Measurements from ENCODE around the gene CCDC87.
"Not testable (repeated sequence)": the region's sequence is repeated elsewhere in the genome, so short reads cannot be mapped to it uniquely, and the experiment has no call there.

Gene CCDC87, protein sequence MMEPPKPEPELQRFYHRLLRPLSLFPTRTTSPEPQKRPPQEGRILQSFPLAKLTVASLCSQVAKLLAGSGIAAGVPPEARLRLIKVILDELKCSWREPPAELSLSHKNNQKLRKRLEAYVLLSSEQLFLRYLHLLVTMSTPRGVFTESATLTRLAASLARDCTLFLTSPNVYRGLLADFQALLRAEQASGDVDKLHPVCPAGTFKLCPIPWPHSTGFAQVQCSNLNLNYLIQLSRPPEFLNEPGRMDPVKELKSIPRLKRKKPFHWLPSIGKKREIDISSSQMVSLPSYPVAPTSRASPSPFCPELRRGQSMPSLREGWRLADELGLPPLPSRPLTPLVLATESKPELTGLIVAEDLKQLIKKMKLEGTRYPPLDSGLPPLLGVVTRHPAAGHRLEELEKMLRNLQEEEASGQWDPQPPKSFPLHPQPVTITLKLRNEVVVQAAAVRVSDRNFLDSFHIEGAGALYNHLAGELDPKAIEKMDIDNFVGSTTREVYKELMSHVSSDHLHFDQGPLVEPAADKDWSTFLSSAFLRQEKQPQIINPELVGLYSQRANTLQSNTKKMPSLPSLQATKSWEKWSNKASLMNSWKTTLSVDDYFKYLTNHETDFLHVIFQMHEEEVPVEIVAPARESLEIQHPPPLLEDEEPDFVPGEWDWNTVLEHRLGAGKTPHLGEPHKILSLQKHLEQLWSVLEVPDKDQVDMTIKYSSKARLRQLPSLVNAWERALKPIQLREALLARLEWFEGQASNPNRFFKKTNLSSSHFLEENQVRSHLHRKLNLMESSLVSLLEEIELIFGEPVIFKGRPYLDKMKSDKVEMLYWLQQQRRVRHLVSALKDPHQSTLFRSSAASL

DNA sequence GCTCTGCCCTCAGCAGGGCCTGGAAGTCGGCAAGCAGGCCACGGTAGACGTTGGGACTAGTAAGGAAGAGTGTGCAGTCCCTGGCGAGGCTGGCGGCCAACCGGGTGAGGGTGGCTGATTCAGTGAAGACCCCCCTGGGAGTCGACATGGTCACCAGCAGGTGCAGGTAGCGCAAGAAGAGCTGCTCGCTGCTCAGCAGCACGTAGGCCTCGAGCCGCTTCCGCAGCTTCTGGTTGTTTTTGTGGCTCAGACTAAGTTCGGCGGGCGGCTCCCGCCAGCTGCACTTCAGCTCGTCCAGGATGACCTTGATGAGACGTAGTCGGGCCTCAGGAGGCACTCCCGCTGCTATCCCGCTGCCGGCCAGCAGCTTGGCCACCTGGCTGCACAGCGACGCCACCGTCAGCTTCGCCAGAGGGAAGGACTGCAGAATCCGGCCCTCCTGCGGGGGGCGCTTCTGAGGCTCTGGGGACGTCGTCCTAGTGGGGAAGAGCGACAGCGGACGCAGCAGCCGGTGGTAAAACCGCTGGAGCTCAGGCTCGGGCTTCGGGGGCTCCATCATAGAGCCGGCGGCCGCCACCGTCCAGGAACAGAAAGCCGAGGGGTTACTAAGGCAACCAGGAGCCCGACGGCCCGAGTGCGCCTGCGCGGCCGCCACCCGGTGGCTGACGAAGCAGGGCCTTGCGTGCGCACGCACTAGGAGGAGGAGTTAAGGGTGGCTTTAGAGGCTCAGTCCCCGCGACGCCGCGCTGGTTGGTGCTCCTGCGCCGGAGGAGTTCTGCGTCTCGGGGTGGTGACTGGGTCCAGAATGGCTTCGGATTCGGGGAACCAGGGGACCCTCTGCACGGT lies at the start of gene CCDC87, which contains the start of gene CCS:
Gene CCDC87, minus strand, starts transcription at position 607 of the 846 bp plus-strand sequence. Its CDS starts 48 bp downstream, at position 559.
Gene CCS, plus strand, starts transcription at position 729 of the 846 bp plus-strand sequence. Its CDS starts 77 bp downstream, at position 806.
- Histone ChIP-seq H3K4me3 (ENCODE audit: low read depth, low read length) (peak within 1 kb of the TSS; percentile 77), H3K9me3 (ENCODE audit: control insufficient read depth, insufficient read depth, low read depth, low read length) (peaks cover 7% of the 10 kb centered on the region; the same call in 1 of the 2 replicates), H3K27me3 (ENCODE audit: control insufficient read depth, insufficient read depth, low read length) (0 out of 2 replicates have a peak, but pooled peaks cover 3% of the 10 kb centered on the region), H3K4me1 (ENCODE audit: control insufficient read depth, insufficient read depth, low read length) (peaks cover 14% of the 10 kb centered on the region), H3K36me3 (ENCODE audit: control insufficient read depth, insufficient read depth, low read length) (peaks cover 6% of the 10 kb centered on the region), H3K9ac (ENCODE audit: low read length) (peak within 1 kb of the TSS; percentile 81), H3K27ac (ENCODE audit: low read depth, low read length) (no peak within 1 kb of the TSS)

- Histone ChIP-seq H3K27me3 (ENCODE audit: control insufficient read depth, insufficient read depth, low read length) (no peaks in the 10 kb centered on the region), H3K27ac (ENCODE audit: low read depth, low read length) (no peak overlapping the region), H3K36me3 (ENCODE audit: control insufficient read depth, insufficient read depth, low read length) (peaks cover 79% of the 10 kb centered on the region), H3K9ac (ENCODE audit: low read length) (no peak overlapping the region), H3K9me3 (ENCODE audit: control insufficient read depth, insufficient read depth, low read depth, low read length) (no peaks in the 10 kb centered on the region), H3K4me1 (ENCODE audit: control insufficient read depth, insufficient read depth, low read length) (peaks cover 47% of the 10 kb centered on the region), H3K4me3 (ENCODE audit: low read depth, low read length) (peak overlapping the region; percentile 89)
Measured at GRCh38 chr11:66641834-66642233, 49.0 kb upstream of the CCDC87 start.

DNA sequence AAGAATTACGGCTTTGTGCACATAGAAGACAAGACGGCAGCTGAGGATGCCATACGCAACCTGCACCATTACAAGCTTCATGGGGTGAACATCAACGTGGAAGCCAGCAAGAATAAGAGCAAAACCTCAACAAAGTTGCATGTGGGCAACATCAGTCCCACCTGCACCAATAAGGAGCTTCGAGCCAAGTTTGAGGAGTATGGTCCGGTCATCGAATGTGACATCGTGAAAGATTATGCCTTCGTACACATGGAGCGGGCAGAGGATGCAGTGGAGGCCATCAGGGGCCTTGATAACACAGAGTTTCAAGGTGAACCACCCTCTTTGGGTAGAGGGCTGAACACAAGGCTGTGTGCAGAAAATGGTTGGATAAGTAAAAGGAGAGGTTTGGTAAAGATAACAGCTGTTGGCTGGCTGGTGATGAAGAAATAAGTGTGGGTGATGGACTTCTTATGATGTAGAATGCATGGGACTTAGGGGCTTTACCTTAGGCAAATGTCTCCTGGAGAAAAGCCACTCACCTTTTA lies 47.0 kb upstream of the CCDC87 start:
- not testable (repeated sequence) for H3K9ac ChIP-seq (ENCODE audit: low read length); H3K27me3 ChIP-seq (ENCODE audit: control insufficient read depth, insufficient read depth, low read length); H3K9me3 ChIP-seq (ENCODE audit: control insufficient read depth, insufficient read depth, low read depth, low read length); H3K27ac ChIP-seq (ENCODE audit: low read depth, low read length)
- Histone ChIP-seq H3K4me3 (ENCODE audit: low read depth, low read length) (peak overlapping the region; percentile 89), H3K4me1 (ENCODE audit: control insufficient read depth, insufficient read depth, low read length) (peaks cover 47% of the 10 kb centered on the region), H3K36me3 (ENCODE audit: control insufficient read depth, insufficient read depth, low read length) (peaks cover 66% of the 10 kb centered on the region)

GRCh38 chr11:66639066-66639813 lies 46.4 kb upstream of the CCDC87 start:
- peak overlapping the region; percentile 89 for H3K4me3 ChIP-seq (ENCODE audit: low read depth, low read length)
- H3K27ac ChIP-seq (ENCODE audit: low read depth, low read length) = peak overlapping the region; percentile 91
- peak overlapping the region; percentile 98 for H3K9ac ChIP-seq (ENCODE audit: low read length)
- peaks cover 47% of the 10 kb centered on the region for H3K4me1 ChIP-seq (ENCODE audit: control insufficient read depth, insufficient read depth, low read length)
- no peaks in the 10 kb centered on the region for H3K27me3 ChIP-seq (ENCODE audit: control insufficient read depth, insufficient read depth, low read length)
- peaks cover 65% of the 10 kb centered on the region for H3K36me3 ChIP-seq (ENCODE audit: control insufficient read depth, insufficient read depth, low read length)
- H3K9me3 ChIP-seq (ENCODE audit: control insufficient read depth, insufficient read depth, low read depth, low read length) = no peaks in the 10 kb centered on the region

GRCh38 chr11:66638177-66639065 lies 45.6 kb upstream of the CCDC87 start, which contains the start of gene RBM4:
Gene RBM4, plus strand, starts transcription at chr11:66638703. Its CDS starts 1,009 bp downstream, at chr11:66639712.
- Histone ChIP-seq H3K9me3 (ENCODE audit: control insufficient read depth, insufficient read depth, low read depth, low read length) (no peaks in the 10 kb centered on the region), H3K4me1 (ENCODE audit: control insufficient read depth, insufficient read depth, low read length) (peaks cover 41% of the 10 kb centered on the region), H3K36me3 (ENCODE audit: control insufficient read depth, insufficient read depth, low read length) (peaks cover 60% of the 10 kb centered on the region), H3K4me3 (ENCODE audit: low read depth, low read length) (peak within 1 kb of the TSS; percentile 89), H3K27ac (ENCODE audit: low read depth, low read length) (peak within 1 kb of the TSS; percentile 91), H3K27me3 (ENCODE audit: control insufficient read depth, insufficient read depth, low read length) (no peaks in the 10 kb centered on the region), H3K9ac (ENCODE audit: low read length) (peak within 1 kb of the TSS; percentile 98)

GRCh38 chr11:66637557-66638176 lies 44.8 kb upstream of the CCDC87 start:
- peak overlapping the region; percentile 84 for H3K9ac ChIP-seq (ENCODE audit: low read length)
- H3K4me3 ChIP-seq (ENCODE audit: low read depth, low read length) = peak overlapping the region; percentile 59
- no peaks in the 10 kb centered on the region for H3K27me3 ChIP-seq (ENCODE audit: control insufficient read depth, insufficient read depth, low read length)
- peak overlapping the region; percentile 74 for H3K27ac ChIP-seq (ENCODE audit: low read depth, low read length)
- peaks cover 39% of the 10 kb centered on the region for H3K4me1 ChIP-seq (ENCODE audit: control insufficient read depth, insufficient read depth, low read length)
- H3K9me3 ChIP-seq (ENCODE audit: control insufficient read depth, insufficient read depth, low read depth, low read length) = no peaks in the 10 kb centered on the region
- peaks cover 60% of the 10 kb centered on the region for H3K36me3 ChIP-seq (ENCODE audit: control insufficient read depth, insufficient read depth, low read length)

- Histone ChIP-seq H3K9ac (ENCODE audit: low read length) (no peak overlapping the region), H3K27me3 (ENCODE audit: control insufficient read depth, insufficient read depth, low read length) (no peaks in the 10 kb centered on the region), H3K36me3 (ENCODE audit: control insufficient read depth, insufficient read depth, low read length) (peaks cover 58% of the 10 kb centered on the region), H3K27ac (ENCODE audit: low read depth, low read length) (no peak overlapping the region), H3K9me3 (ENCODE audit: control insufficient read depth, insufficient read depth, low read depth, low read length) (no peaks in the 10 kb centered on the region), H3K4me3 (ENCODE audit: low read depth, low read length) (no peak overlapping the region), H3K4me1 (ENCODE audit: control insufficient read depth, insufficient read depth, low read length) (peaks cover 29% of the 10 kb centered on the region)
Measured at GRCh38 chr11:66636411-66636810, 43.5 kb upstream of the CCDC87 start.

GRCh38 chr11:66632952-66633351 lies 40.1 kb upstream of the CCDC87 start:
- H3K27ac ChIP-seq (ENCODE audit: low read depth, low read length) = no peak overlapping the region
- no peak overlapping the region for H3K9ac ChIP-seq (ENCODE audit: low read length)
- H3K9me3 ChIP-seq (ENCODE audit: control insufficient read depth, insufficient read depth, low read depth, low read length) = no peaks in the 10 kb centered on the region
- H3K4me1 ChIP-seq (ENCODE audit: control insufficient read depth, insufficient read depth, low read length) = peaks cover 7% of the 10 kb centered on the region
- H3K27me3 ChIP-seq (ENCODE audit: control insufficient read depth, insufficient read depth, low read length) = no peaks in the 10 kb centered on the region
- H3K36me3 ChIP-seq (ENCODE audit: control insufficient read depth, insufficient read depth, low read length) = peaks cover 64% of the 10 kb centered on the region
- no peak overlapping the region for H3K4me3 ChIP-seq (ENCODE audit: low read depth, low read length)

DNA sequence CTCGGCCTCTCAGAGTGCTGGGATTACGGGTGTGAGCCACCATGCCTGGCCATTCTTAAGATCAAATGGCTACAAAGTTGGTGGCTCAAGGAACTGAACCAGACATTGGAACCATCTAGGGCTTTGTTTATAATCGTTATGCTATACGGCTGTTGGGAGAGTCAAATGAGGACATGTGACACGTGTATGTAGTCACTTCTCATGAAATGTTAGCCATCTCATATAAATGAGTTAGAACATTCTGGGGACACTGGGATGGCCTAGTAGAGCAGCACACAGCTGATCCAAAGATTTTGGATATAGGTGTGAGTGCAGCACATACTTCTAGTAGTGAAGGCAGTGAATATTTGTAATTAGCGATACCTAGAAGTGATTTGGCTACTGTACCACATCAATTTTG lies 39.0 kb upstream of the CCDC87 start:
- no peaks in the 10 kb centered on the region for H3K27me3 ChIP-seq (ENCODE audit: control insufficient read depth, insufficient read depth, low read length)
- no peaks in the 10 kb centered on the region for H3K9me3 ChIP-seq (ENCODE audit: control insufficient read depth, insufficient read depth, low read depth, low read length)
- H3K4me3 ChIP-seq (ENCODE audit: low read depth, low read length) = no peak overlapping the region
- H3K27ac ChIP-seq (ENCODE audit: low read depth, low read length) = no peak overlapping the region
- H3K9ac ChIP-seq (ENCODE audit: low read length) = no peak overlapping the region
- peaks cover 75% of the 10 kb centered on the region for H3K36me3 ChIP-seq (ENCODE audit: control insufficient read depth, insufficient read depth, low read length)
- H3K4me1 ChIP-seq (ENCODE audit: control insufficient read depth, insufficient read depth, low read length) = no peaks in the 10 kb centered on the region
